ENCODE results near the gene RHBDF2. TPM values are rescaled to one million over a fixed set of nuclear protein-coding genes. Genes with fewer than 3 reads are reported as not detected.

The RHBDF2 gene
- total RNA-seq, 1 donor from 2014 or later = 30.7 TPM

GRCh38 chr17:76466775-76467130, 34.5 kb downstream of the RHBDF2 start:
- TF ChIP-seq, protein P1, sequence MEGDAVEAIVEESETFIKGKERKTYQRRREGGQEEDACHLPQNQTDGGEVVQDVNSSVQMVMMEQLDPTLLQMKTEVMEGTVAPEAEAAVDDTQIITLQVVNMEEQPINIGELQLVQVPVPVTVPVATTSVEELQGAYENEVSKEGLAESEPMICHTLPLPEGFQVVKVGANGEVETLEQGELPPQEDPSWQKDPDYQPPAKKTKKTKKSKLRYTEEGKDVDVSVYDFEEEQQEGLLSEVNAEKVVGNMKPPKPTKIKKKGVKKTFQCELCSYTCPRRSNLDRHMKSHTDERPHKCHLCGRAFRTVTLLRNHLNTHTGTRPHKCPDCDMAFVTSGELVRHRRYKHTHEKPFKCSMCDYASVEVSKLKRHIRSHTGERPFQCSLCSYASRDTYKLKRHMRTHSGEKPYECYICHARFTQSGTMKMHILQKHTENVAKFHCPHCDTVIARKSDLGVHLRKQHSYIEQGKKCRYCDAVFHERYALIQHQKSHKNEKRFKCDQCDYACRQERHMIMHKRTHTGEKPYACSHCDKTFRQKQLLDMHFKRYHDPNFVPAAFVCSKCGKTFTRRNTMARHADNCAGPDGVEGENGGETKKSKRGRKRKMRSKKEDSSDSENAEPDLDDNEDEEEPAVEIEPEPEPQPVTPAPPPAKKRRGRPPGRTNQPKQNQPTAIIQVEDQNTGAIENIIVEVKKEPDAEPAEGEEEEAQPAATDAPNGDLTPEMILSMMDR (IDR thresholded peaks at IDR 0.05; ENCODE audit: insufficient read depth, low read depth, low read length) = no peak
- TF ChIP-seq EZH2 (IDR thresholded peaks at IDR 0.05; ENCODE audit: insufficient read depth, low read length) = no peak
- no peak for FAIRE-seq
- no peak overlapping the region for H3K27ac ChIP-seq (ENCODE audit: low read depth, low read length)
- H3K27me3 ChIP-seq (ENCODE audit: insufficient read depth, low read length) = no peaks in the 10 kb centered on the region
- H3K79me2 ChIP-seq (ENCODE audit: insufficient read depth, low read length) = no peaks in the 10 kb centered on the region
- Mint-ChIP-seq H3K4me3 (ENCODE audit: unreplicated experiment) (no peak overlapping the region), H3K4me1 (ENCODE audit: low read depth, unreplicated experiment) (peaks cover 1% of the 10 kb centered on the region), H3K27me3 (ENCODE audit: low read depth, unreplicated experiment) (peaks cover 14% of the 10 kb centered on the region), H3K9me3 (ENCODE audit: unreplicated experiment) (no peaks in the 10 kb centered on the region), H3K36me3 (ENCODE audit: low read depth, unreplicated experiment) (peaks cover 10% of the 10 kb centered on the region), H3K27ac (ENCODE audit: unreplicated experiment) (no peak overlapping the region)
- no peak for DNase-seq (ENCODE audit: low read depth)
- H2AFZ ChIP-seq (ENCODE audit: low read depth, low read length) = no peak overlapping the region
- no peaks in the 10 kb centered on the region for H3K36me3 ChIP-seq (ENCODE audit: insufficient read depth, low read length)
- H3K9me3 ChIP-seq (ENCODE audit: insufficient read depth, low read depth, low read length) = no peaks in the 10 kb centered on the region
- H4K20me1 ChIP-seq (ENCODE audit: insufficient read depth, low read length) = no peaks in the 10 kb centered on the region
- no peak overlapping the region for H3K4me2 ChIP-seq (ENCODE audit: low read length)
- no peaks in the 10 kb centered on the region for H3K4me1 ChIP-seq (ENCODE audit: insufficient read depth, low read length)
- H3K9ac ChIP-seq (ENCODE audit: low read length) = no peak overlapping the region
- H3K4me3 ChIP-seq (ENCODE audit: insufficient read depth, low read depth, low read length) = no peak overlapping the region

GRCh38 chr17:76462556-76463290, 38.5 kb downstream of the RHBDF2 start:
- no peaks in the 10 kb centered on the region for H3K9me3 ChIP-seq (ENCODE audit: insufficient read depth, low read depth, low read length)
- H3K4me1 Mint-ChIP-seq (ENCODE audit: low read depth, unreplicated experiment) = peaks cover 5% of the 10 kb centered on the region
- no peak overlapping the region for H3K27ac ChIP-seq (ENCODE audit: low read depth, low read length)
- H4K20me1 ChIP-seq (ENCODE audit: insufficient read depth, low read length) = no peaks in the 10 kb centered on the region
- H3K27ac Mint-ChIP-seq (ENCODE audit: unreplicated experiment) = no peak overlapping the region
- no peaks in the 10 kb centered on the region for H3K36me3 ChIP-seq (ENCODE audit: insufficient read depth, low read length)
- DNase-seq (ENCODE audit: low read depth) (no peak), FAIRE-seq (no peak)
- no peak overlapping the region for H3K4me3 Mint-ChIP-seq (ENCODE audit: unreplicated experiment)
- H3K4me1 ChIP-seq (ENCODE audit: insufficient read depth, low read length) = no peaks in the 10 kb centered on the region
- TF ChIP-seq EZH2 (IDR thresholded peaks at IDR 0.05; ENCODE audit: insufficient read depth, low read length) = no peak
- TF ChIP-seq, protein P1 (IDR thresholded peaks at IDR 0.05; ENCODE audit: insufficient read depth, low read depth, low read length) = no peak
- no peaks in the 10 kb centered on the region for H3K79me2 ChIP-seq (ENCODE audit: insufficient read depth, low read length)
- H3K36me3 Mint-ChIP-seq (ENCODE audit: low read depth, unreplicated experiment) = no peaks in the 10 kb centered on the region
- no peaks in the 10 kb centered on the region for H3K27me3 ChIP-seq (ENCODE audit: insufficient read depth, low read length)
- H3K9me3 Mint-ChIP-seq (ENCODE audit: unreplicated experiment) = no peaks in the 10 kb centered on the region
- peaks cover 20% of the 10 kb centered on the region for H3K27me3 Mint-ChIP-seq (ENCODE audit: low read depth, unreplicated experiment)
- no peak overlapping the region for H3K4me3 ChIP-seq (ENCODE audit: insufficient read depth, low read depth, low read length)
- H3K4me2 ChIP-seq (ENCODE audit: low read length) = no peak overlapping the region
- no peak overlapping the region for H2AFZ ChIP-seq (ENCODE audit: low read depth, low read length)
- no peak overlapping the region for H3K9ac ChIP-seq (ENCODE audit: low read length)
